Ovary (tissue), 9 donors: Measurements from ENCODE around the gene CCL22. TPM values are rescaled to one million over a fixed set of nuclear protein-coding genes. Genes with fewer than 3 reads are reported as not detected.
"Not testable (repeated sequence)": the region's sequence is repeated elsewhere in the genome, so short reads cannot be mapped to it uniquely, and the experiment has no call there.

Experiments used
- DNase-seq, 5 donors: peaks; one replicate each; pipeline ENCODE4 v3.0.0-alpha.2; 2019 to 2020
- H3K27ac ChIP-seq, 2 donors: fragments of 200-600 bp; one replicate each; pipeline versions ENCODE4 v1.5.1 to v1.8.0; 2019 to 2022
- H3K27me3 ChIP-seq: fragments of 200-600 bp; one replicate; pipeline ENCODE4 v1.8.0; 2022
- H3K36me3 ChIP-seq: fragments of 200-600 bp; sonication (generic); one replicate; pipeline ENCODE4 v1.5.1; 2019
- H3K4me1 ChIP-seq: one replicate; pipeline ENCODE4 v1.8.1; 2013; ENCODE audit warnings: mild to moderate bottlenecking, moderate library complexity; ENCODE audit not compliant: insufficient read depth
- H3K4me3 ChIP-seq: fragments of 200-600 bp; sonication (generic); one replicate; pipeline ENCODE4 v1.5.1; 2017
- H3K9me3 ChIP-seq, 2 donors: fragments of 200-600 bp in 1 of 2; sonication (generic) in 1 of 2; one replicate each; pipeline versions ENCODE4 v1.5.1 to v1.8.1; 2013 to 2019; ENCODE audit warnings: mild to moderate bottlenecking in 1 of 2, moderate library complexity in 1 of 2
- EP300 ChIP-seq: sonication (generic); formaldehyde crosslinking; IDR thresholded peaks from one replicate; pipeline ENCODE4 v1.6.1; 2017; ENCODE audit warnings: antibody characterized with exemption
- POLR2A ChIP-seq: fragments of 450-650 bp; IDR thresholded peaks from one replicate; pipeline ENCODE4 v1.6.1; 2017; ENCODE audit warnings: antibody characterized with exemption, mild to moderate bottlenecking, moderate library complexity
- WGBS, 3 donors: extraction: QIAGEN DNeasy Blood & Tissue Kit in 1 of 3; methylation state at CpG; one replicate each; pipeline versions ENCODE4 v1.1.5 to v1.1.7; 2013 to 2017; 5-methylcytosine and 5-hydroxymethylcytosine counted together
- intact Hi-C, 4 donors: fragments of 100-400 bp; cut with DNase I; formaldehyde crosslinking; loops; one replicate each; pipeline versions ENCODE4 v1.11.0 to v1.15.1; 2022 to 2023
- polyA plus RNA-seq, 2 donors: library from polyadenylated mRNA; stranded (reverse); fragments of 200-250 nt in 1 of 2; fragments of 350-450 nt in 1 of 2; fragmentation: Illumina TruSeq in 1 of 2; extraction: RNeasy Lipid Tissue Mini Kit (QIAGEN cat#74804) in 1 of 2; gene quantifications; one replicate each; pipeline ENCODE4 v1.2.3, GENCODE V29; 2013 to 2014
- total RNA-seq, 7 donors: library from RNA; depleted of rRNA in 2 of 7; stranded (reverse); fragments of >200 nt in 2 of 7; fragmentation: NEBNext Ultra II Directional in 3 of 7; extraction: Animal tissue kit (Norgen Biotek cat#: 25700) in 3 of 7; gene quantifications; one replicate each; pipeline versions ENCODE4 v1.1.0 to v1.2.4, GENCODE V29; 2016 to 2023
- TF ChIP-seq, protein P1 (sequence below), 3 donors: fragments of 450-650 bp in 2 of 3; fragments of 200-600 bp in 1 of 3; IDR thresholded peaks; one replicate each; pipeline versions ENCODE4 v1.5.1 to v1.8.0; 2016 to 2022; ENCODE audit warnings: antibody characterized with exemption in 3 of 3, mild to moderate bottlenecking in 1 of 3
- donor health status: DM: no; HTN: no; CAD: no; lungs with moderate emphysema.
- donor health status: DM: no; HTN: no; CAD: no.
- donor health status: Bipolar disorder and iron deficiency.
- donor health status: DM: yes; HTN: yes; CAD: no.
- donor health status: DM: no; HTN: no; CAD: no.
- donor health status: DM: yes; HTN: yes; CAD: no.

Gene CCL22
- total and polyA plus RNA-seq, 9 donors = 0.40 to 0.74 TPM; not detected in 7

DNA sequence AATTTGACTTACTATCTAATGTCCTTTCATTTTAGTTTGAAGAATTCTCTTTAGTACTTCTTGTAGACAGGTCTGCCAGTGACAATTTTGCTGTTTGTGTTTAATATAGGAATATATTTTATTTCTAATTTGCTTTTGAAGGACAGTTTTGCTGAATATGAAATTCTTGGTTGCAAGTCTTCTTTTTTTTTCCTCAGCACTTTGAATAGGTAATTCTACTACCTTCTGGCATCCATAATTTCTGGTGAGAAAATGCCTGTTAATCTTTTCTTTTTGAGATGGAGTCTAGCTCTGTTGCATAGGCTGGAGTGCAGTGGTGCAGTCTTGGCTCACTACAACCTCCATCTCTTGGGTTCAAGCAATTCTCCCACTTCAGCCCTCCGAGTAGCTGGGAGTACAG is 25.2 kb upstream of the CCL22 start:
- no peaks in the 10 kb centered on the region for H3K27me3 ChIP-seq
- no peaks in the 10 kb centered on the region for H3K4me1 ChIP-seq
- no peaks in the 10 kb centered on the region for H3K36me3 ChIP-seq
- no peak for DNase-seq
- H3K4me3 ChIP-seq = no peak overlapping the region
- 91 to 94% (median 93%) methylated on average over 1 of the region's 1 CpG for WGBS, 3 donors
- TF ChIP-seq, protein P1, sequence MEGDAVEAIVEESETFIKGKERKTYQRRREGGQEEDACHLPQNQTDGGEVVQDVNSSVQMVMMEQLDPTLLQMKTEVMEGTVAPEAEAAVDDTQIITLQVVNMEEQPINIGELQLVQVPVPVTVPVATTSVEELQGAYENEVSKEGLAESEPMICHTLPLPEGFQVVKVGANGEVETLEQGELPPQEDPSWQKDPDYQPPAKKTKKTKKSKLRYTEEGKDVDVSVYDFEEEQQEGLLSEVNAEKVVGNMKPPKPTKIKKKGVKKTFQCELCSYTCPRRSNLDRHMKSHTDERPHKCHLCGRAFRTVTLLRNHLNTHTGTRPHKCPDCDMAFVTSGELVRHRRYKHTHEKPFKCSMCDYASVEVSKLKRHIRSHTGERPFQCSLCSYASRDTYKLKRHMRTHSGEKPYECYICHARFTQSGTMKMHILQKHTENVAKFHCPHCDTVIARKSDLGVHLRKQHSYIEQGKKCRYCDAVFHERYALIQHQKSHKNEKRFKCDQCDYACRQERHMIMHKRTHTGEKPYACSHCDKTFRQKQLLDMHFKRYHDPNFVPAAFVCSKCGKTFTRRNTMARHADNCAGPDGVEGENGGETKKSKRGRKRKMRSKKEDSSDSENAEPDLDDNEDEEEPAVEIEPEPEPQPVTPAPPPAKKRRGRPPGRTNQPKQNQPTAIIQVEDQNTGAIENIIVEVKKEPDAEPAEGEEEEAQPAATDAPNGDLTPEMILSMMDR (IDR thresholded peaks at IDR 0.05) = no peak
- TF ChIP-seq EP300 = no peak
- no peak for TF ChIP-seq POLR2A
- H3K9me3 ChIP-seq = no peaks in the 10 kb centered on the region
- H3K27ac ChIP-seq = no peak overlapping the region
- intact Hi-C loops = no loop called here

DNA sequence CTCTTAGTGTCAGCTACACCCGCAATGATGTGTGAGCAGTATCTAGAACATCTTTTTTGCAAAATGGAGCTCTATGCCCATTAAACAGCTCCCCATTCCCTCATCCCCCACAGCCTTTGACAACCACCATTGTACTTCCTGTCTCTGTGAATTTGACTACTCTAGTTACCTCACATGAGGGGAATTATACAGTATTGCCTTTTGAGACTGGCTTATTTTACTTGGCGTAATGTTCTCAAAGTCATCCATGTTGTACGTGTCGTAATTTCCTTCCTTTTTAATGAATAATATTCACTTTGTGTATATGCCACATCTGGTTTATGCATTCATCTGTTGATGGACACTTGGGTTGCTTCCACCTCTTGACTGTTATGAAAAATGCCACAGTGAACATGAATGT is 23.2 kb upstream of the CCL22 start:
- Histone ChIP-seq H3K4me3 (no peak overlapping the region), H3K36me3 (no peaks in the 10 kb centered on the region), H3K9me3 (no peaks in the 10 kb centered on the region), H3K4me1 (no peaks in the 10 kb centered on the region), H3K27me3 (no peaks in the 10 kb centered on the region), H3K27ac (no peak overlapping the region)
- DNase-seq = no peak
- 91 to 92% (median 92%) methylated on average over 4 of the region's 4 CpGs for WGBS, 3 donors
- intact Hi-C loops = no loop called here
- TF ChIP-seq, protein P1 (IDR thresholded peaks at IDR 0.05) = no peak
- TF ChIP-seq EP300 (no peak), POLR2A (no peak)

DNA sequence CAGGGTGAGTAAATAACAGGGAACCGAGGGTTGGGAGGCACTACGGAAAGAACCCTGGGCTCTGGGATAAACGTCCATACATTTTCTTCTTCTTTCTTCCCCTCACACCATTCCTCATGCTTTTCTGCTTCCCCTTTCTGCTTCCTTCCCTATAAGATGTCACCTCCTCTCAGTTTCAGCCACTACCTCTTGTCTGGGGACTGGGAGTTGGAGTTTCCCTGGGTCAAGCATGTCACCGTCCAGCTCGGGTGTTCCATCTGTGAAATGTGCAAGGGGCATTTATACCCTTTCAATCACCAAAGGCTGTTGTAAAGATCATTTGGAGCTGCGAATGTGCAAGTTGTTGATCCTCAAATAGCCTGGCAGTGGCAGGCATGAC is 17.5 kb upstream of the CCL22 start:
- no peaks in the 10 kb centered on the region for H3K4me1 ChIP-seq
- H3K27ac ChIP-seq = no peak overlapping the region
- no peak for DNase-seq
- H3K27me3 ChIP-seq = no peaks in the 10 kb centered on the region
- 77 to 87% (median 82%) methylated on average over 6 of the region's 6 CpGs for WGBS, 3 donors
- no peaks in the 10 kb centered on the region for H3K9me3 ChIP-seq
- no peaks in the 10 kb centered on the region for H3K36me3 ChIP-seq
- intact Hi-C loops = no loop called here
- no peak overlapping the region for H3K4me3 ChIP-seq
- TF ChIP-seq, protein P1 (IDR thresholded peaks at IDR 0.05) = no peak
- TF ChIP-seq EP300 (no peak), POLR2A (no peak)

DNA sequence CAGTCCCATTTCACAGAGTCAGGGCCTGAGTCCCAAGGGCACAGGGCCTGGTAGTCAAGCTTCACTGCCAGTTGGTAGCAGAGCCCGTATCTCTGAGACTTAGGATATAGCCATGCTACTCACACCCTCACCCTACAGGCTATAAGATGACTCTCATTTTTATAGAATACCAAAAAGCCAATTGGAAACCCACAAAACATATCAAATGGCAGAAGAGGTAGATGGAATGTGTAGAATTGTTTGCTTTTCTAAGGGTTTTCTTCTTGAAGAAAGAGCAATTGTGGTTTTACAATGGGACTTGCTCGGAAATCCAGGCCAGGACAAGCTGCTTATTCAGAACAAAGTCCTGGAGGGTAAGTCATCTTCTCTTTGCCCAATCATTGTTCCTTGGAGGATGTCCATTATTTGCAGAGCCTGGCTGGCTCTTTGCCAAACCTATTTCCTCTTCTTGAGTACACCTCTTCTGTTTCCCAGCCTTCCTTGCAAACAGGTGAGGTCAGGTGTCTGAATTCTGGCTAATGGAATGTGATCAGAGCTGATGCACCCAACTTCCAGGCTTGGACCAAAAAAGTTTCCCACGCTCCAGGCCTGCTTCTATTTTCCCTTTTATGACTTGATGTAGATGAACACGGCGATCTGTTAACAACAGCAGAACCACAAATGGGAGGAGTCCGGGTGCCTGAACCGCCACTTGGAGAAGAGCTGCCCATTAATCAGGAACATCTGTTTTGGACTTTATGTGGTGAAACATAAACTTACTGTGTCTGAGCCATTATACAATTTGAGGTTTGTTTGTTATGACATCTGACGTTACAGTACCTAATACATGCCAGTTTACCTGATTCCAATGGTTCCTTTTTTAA is 16.9 kb upstream of the CCL22 start:
- TF ChIP-seq POLR2A (no peak), EP300 (no peak)
- TF ChIP-seq, protein P1 (IDR thresholded peaks at IDR 0.05) = no peak
- H3K27ac ChIP-seq = no peak overlapping the region
- intact Hi-C loops = no loop called here
- H3K4me3 ChIP-seq = no peak overlapping the region
- H3K4me1 ChIP-seq = no peaks in the 10 kb centered on the region
- DNase-seq = no peak
- no peaks in the 10 kb centered on the region for H3K27me3 ChIP-seq
- H3K9me3 ChIP-seq = no peaks in the 10 kb centered on the region
- no peaks in the 10 kb centered on the region for H3K36me3 ChIP-seq
- 69 to 74% (median 72%) methylated on average over 8 of the region's 8 CpGs for WGBS, 3 donors

DNA sequence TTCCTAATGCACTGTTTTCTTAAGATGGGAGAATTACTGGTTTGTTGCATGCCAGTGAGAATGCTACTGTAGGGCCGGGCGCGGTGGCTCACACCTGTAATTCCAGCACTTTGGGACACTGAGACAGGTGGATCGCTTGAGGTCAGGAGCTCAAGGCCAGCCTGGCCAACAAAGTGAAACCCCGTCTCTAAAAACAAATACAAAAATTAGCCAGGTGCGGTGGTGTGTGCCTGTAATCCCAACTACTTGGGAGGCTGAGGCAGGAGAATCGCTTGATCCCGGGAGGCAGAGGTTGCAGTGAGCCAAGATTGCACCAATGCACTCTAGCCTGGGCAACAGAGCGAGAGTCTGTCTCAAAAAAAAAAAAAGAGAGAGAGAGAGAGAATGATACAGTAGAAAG is 16.0 kb upstream of the CCL22 start:
- WGBS, 3 donors = 85 to 92% (median 89%) methylated on average over 9 of the region's 9 CpGs
- intact Hi-C loops, H3K36me3 ChIP-seq, H3K27me3 ChIP-seq, H3K9me3 ChIP-seq, DNase-seq, H3K4me1 ChIP-seq, H3K4me3 ChIP-seq, H3K27ac ChIP-seq: not testable (repeated sequence)
